Parathyroid adenoma (tissue), 2 donors: ENCODE data around the gene IMPG2.

ENCODE experiments used
- H2AFZ ChIP-seq: fragments of 300-600 bp; sonication (generic); one replicate; pipeline ENCODE4 v1.7.0; 2017; ENCODE audit warnings: antibody characterized with exemption, mild to moderate bottlenecking
- H3K27ac ChIP-seq: fragments of 300-600 bp; sonication (generic); one replicate; pipeline ENCODE4 v1.7.0; 2017
- H3K27me3 ChIP-seq: fragments of 300-600 bp; sonication (generic); one replicate; pipeline ENCODE4 v1.7.0; 2017; ENCODE audit warnings: low read length; ENCODE audit not compliant: control insufficient read depth, insufficient read depth
- H3K36me3 ChIP-seq: fragments of 300-600 bp; sonication (generic); one replicate; pipeline ENCODE4 v1.7.0; 2017; ENCODE audit warnings: low read length; ENCODE audit not compliant: control insufficient read depth, insufficient read depth
- H3K4me1 ChIP-seq: fragments of 300-600 bp; sonication (generic); one replicate; pipeline ENCODE4 v1.7.0; 2017; ENCODE audit warnings: control low read depth
- H3K4me2 ChIP-seq: fragments of 300-600 bp; sonication (generic); one replicate; pipeline ENCODE4 v1.7.0; 2017; ENCODE audit warnings: low read length
- H3K4me3 ChIP-seq: fragments of 300-600 bp; sonication (generic); one replicate; pipeline ENCODE4 v1.7.0; 2017; ENCODE audit warnings: low read depth, low read length
- H3K79me2 ChIP-seq: fragments of 300-600 bp; sonication (generic); one replicate; pipeline ENCODE4 v1.7.0; 2017; ENCODE audit warnings: control low read depth
- H3K9ac ChIP-seq: fragments of 300-600 bp; sonication (generic); one replicate; pipeline ENCODE4 v1.7.0; 2017; ENCODE audit warnings: mild to moderate bottlenecking
- H3K9me3 ChIP-seq: fragments of 300-600 bp; sonication (generic); one replicate; pipeline ENCODE4 v1.7.0; 2017; ENCODE audit warnings: low read length; ENCODE audit not compliant: control insufficient read depth
- TF ChIP-seq, protein P1 (sequence below): fragments of 300-600 bp; sonication (generic); IDR thresholded peaks from one replicate; pipeline ENCODE4 v1.7.0; 2017; ENCODE audit warnings: antibody characterized with exemption, mild to moderate bottlenecking
- donor health status: primary hyperparathyroidism.

Gene IMPG2

DNA sequence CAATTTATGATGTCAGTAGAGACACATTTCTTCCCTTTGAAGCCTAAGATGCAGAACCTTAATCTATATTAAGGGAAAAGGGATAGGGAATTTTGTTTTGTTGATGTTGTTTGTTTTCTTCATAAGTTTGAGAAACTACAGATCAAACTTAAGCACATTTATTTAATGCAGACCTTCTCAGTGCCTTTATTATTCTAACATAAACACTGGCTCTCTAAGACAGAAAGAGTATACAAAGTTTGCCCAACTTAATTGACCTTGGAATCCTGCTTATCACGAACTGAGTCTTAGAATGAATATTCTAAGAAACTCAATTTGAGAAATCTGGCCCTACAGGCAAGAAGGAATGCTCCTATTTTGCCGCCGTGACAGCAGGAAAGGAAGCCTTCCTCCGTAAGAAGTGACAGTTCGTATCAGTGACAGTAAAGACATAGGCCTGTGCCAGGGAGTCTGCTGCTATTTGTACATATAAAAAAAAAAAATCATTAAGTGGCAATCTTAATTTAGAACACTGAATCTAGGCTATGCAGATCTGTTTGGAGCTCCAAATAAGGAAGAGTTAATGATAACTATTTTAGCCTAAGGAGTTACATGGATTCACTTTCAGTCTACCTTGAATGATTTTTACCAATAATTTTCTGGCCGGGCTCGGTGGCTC, 8.8 kb upstream of the IMPG2 start:
- H3K27ac ChIP-seq, result no peak overlapping the region
- H3K4me3 ChIP-seq, result no peak overlapping the region
- H3K27me3 ChIP-seq, result no peaks in the 10 kb centered on the region
- no peaks in the 10 kb centered on the region for H3K4me1 ChIP-seq
- H3K9ac ChIP-seq, result no peak overlapping the region
- TF ChIP-seq, protein P1, sequence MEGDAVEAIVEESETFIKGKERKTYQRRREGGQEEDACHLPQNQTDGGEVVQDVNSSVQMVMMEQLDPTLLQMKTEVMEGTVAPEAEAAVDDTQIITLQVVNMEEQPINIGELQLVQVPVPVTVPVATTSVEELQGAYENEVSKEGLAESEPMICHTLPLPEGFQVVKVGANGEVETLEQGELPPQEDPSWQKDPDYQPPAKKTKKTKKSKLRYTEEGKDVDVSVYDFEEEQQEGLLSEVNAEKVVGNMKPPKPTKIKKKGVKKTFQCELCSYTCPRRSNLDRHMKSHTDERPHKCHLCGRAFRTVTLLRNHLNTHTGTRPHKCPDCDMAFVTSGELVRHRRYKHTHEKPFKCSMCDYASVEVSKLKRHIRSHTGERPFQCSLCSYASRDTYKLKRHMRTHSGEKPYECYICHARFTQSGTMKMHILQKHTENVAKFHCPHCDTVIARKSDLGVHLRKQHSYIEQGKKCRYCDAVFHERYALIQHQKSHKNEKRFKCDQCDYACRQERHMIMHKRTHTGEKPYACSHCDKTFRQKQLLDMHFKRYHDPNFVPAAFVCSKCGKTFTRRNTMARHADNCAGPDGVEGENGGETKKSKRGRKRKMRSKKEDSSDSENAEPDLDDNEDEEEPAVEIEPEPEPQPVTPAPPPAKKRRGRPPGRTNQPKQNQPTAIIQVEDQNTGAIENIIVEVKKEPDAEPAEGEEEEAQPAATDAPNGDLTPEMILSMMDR, result no peak
- H3K36me3 ChIP-seq, result no peaks in the 10 kb centered on the region
- H2AFZ ChIP-seq, result no peak overlapping the region
- H3K4me2 ChIP-seq, result no peak overlapping the region
- no peaks in the 10 kb centered on the region for H3K79me2 ChIP-seq
- H3K9me3 ChIP-seq, result no peaks in the 10 kb centered on the region

DNA sequence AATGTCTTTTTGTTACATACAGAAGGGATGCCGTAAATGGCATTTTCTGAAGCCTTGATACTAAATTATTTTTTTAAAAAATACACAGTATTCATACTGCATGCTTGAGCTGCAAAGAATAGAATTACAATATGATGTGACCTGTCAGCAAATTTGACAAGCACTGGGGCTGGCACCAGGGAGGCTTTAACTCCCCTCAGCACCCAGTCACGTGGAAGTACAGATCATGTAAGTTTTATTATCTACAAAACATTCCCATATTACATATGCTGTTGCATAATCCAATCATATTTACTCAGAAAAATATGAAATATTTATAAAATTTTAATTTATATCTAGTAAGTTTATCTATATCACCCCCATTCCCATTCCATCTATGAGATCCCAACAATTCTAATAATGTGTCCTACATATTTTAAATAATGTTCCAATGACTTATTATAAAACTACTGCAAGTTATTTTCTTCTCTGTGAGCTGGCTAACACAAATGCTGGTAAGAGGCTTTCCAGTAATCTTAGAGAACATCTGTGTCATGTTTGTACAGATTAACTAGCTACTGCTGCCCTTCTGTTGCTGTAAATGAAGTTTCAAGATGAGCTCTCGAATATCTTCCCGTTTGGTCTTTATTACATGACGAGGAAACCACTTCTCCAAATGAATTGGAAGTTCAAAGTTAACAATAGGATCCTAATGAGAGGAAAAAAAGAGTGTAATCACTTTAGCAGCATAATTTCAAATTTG, 5.2 kb upstream of the IMPG2 start:
- H3K4me2 ChIP-seq, result no peak overlapping the region
- H3K9ac ChIP-seq, result no peak overlapping the region
- H3K27me3 ChIP-seq, result no peaks in the 10 kb centered on the region
- TF ChIP-seq, protein P1, result no peak
- H2AFZ ChIP-seq, result no peak overlapping the region
- H3K79me2 ChIP-seq, result no peaks in the 10 kb centered on the region
- no peaks in the 10 kb centered on the region for H3K36me3 ChIP-seq
- no peaks in the 10 kb centered on the region for H3K4me1 ChIP-seq
- H3K27ac ChIP-seq, result no peak overlapping the region
- no peak overlapping the region for H3K4me3 ChIP-seq
- H3K9me3 ChIP-seq, result no peaks in the 10 kb centered on the region

DNA sequence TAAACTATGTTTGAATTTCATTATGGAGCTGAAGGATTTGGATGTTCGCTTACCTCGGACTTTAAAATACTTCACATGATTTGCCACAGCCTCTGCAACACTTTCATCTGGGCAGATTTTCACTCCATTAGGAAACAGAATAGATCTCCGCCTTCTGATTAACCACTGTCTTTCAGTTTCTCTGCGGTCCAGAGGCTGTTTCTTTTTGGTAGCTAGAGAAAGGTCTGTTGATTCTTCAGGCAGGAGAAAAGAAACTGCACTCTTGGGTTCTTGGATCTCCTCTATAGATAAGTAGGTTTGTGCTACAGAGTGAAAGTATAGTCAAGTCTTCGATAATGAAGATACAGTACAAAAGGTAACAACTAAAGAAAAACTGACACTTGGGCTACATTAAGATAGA, 844 bp downstream of the IMPG2 start:
- no peak overlapping the region for H3K27ac ChIP-seq

DNA sequence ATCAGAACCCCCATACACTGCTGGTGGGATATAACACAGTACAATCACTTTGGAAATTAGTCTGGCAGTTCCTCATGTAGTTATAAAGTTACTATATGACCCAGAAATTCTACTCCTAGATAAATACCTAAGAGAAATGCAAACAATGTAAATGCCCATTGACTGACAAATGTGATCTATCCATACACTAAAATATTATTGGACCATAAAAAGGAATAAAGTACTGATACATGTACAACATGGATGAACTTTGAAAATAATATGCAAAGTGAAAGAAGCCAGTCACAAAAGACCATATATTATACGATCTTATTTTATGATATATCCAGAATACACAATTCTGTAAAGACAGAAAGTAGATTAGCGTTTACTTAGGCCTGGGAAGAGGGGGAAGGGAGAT, 7.8 kb downstream of the IMPG2 start:
- H3K4me1 ChIP-seq, result no peaks in the 10 kb centered on the region
- no peaks in the 10 kb centered on the region for H3K27me3 ChIP-seq
- no peak overlapping the region for H3K27ac ChIP-seq
- H3K79me2 ChIP-seq, result no peaks in the 10 kb centered on the region
- no peak overlapping the region for H3K9ac ChIP-seq
- H3K4me3 ChIP-seq, result no peak overlapping the region
- no peaks in the 10 kb centered on the region for H3K9me3 ChIP-seq
- H3K36me3 ChIP-seq, result no peaks in the 10 kb centered on the region
- H2AFZ ChIP-seq, result no peak overlapping the region
- H3K4me2 ChIP-seq, result no peak overlapping the region
- TF ChIP-seq, protein P1, result no peak

More for the DNA sequence above, 844 bp downstream of the IMPG2 start:
- no peaks in the 10 kb centered on the region for H3K36me3 ChIP-seq
- H3K4me1 ChIP-seq, result no peaks in the 10 kb centered on the region
- H3K9ac ChIP-seq, result no peak overlapping the region
- H2AFZ ChIP-seq, result no peak overlapping the region
- no peak overlapping the region for H3K4me2 ChIP-seq
- TF ChIP-seq, protein P1, result no peak
- no peaks in the 10 kb centered on the region for H3K27me3 ChIP-seq
- no peaks in the 10 kb centered on the region for H3K79me2 ChIP-seq
- H3K9me3 ChIP-seq, result no peaks in the 10 kb centered on the region
- no peak overlapping the region for H3K4me3 ChIP-seq
